ENCODE results near the gene FBXO31.

FBXO31 gene

GRCh38 chr16:87411375-87412271 lies 28.0 kb upstream of the FBXO31 start:
- H3K9me3 ChIP-seq (ENCODE audit: control extremely low read depth in 1 of 5, control insufficient read depth in 4 of 5, insufficient read depth in 2 of 5, low read depth in 1 of 5, low read length in 4 of 5), result no peaks in the 10 kb centered on the region
- POLR2A ChIA-PET, result no interaction called here
- no peak overlapping the region for H3K27ac ChIP-seq (ENCODE audit: insufficient read depth in 1 of 2, low read depth in 1 of 2, low read length in 2 of 2, poor library complexity in 1 of 2, severe bottlenecking in 2 of 2)
- peaks cover 7 to 69% (median 49%) of the 10 kb centered on the region in 4 experiments for H3K36me3 ChIP-seq (ENCODE audit: control insufficient read depth in 4 of 4, insufficient read depth in 4 of 4, low read length in 3 of 4)
- WGBS (ENCODE audit: insufficient coverage), result 97% methylated on average over 27 of the region's 49 CpGs
- H3K4me1 ChIP-seq (ENCODE audit: control extremely low read depth in 1 of 4, control insufficient read depth in 4 of 4, insufficient read depth in 4 of 4, low read length in 3 of 4), result no peaks in the 10 kb centered on the region
- CTCF ChIA-PET, result interaction anchor here (1.5 kb wide), 1 partner anchor 52 kb away, joined by 3 read pairs; no protein-coding TSS in a partner anchor
- DNase-seq, result no peak
- no peaks in the 10 kb centered on the region for H3K27me3 ChIP-seq (replicated peaks in 2 of 5; ENCODE audit: control insufficient read depth in 4 of 5, insufficient read depth in 5 of 5, low read length in 4 of 5)
- H3K4me3 ChIP-seq (ENCODE audit: control insufficient read depth in 1 of 7, extremely low read depth in 1 of 7, insufficient read depth in 4 of 7, low read depth in 2 of 7, low read length in 6 of 7), result no peak overlapping the region

- POLR2A ChIA-PET, result no interaction called here
- WGBS (ENCODE audit: insufficient coverage), result 94% methylated on average over 14 of the region's 14 CpGs
- CTCF ChIA-PET, result no interaction called here
- Histone ChIP-seq H3K4me1 (ENCODE audit: control extremely low read depth in 1 of 4, control insufficient read depth in 4 of 4, insufficient read depth in 4 of 4, low read length in 3 of 4) (no peaks in the 10 kb centered on the region), H3K27me3 (replicated peaks in 2 of 5; ENCODE audit: control insufficient read depth in 4 of 5, insufficient read depth in 5 of 5, low read length in 4 of 5) (no peaks in the 10 kb centered on the region), H3K4me3 (ENCODE audit: control insufficient read depth in 1 of 7, extremely low read depth in 1 of 7, insufficient read depth in 4 of 7, low read depth in 2 of 7, low read length in 6 of 7) (no peak overlapping the region), H3K27ac (ENCODE audit: insufficient read depth in 1 of 2, low read depth in 1 of 2, low read length in 2 of 2, poor library complexity in 1 of 2, severe bottlenecking in 2 of 2) (no peak overlapping the region), H3K36me3 (ENCODE audit: control insufficient read depth in 4 of 4, insufficient read depth in 4 of 4, low read length in 3 of 4) (peaks cover 7 to 68% (median 48%) of the 10 kb centered on the region in 4 experiments), H3K9me3 (ENCODE audit: control extremely low read depth in 1 of 5, control insufficient read depth in 4 of 5, insufficient read depth in 2 of 5, low read depth in 1 of 5, low read length in 4 of 5) (no peaks in the 10 kb centered on the region)
- DNase-seq, result no peak
Measured at GRCh38 chr16:87410968-87411367, 27.4 kb upstream of the FBXO31 start.

- no peaks in the 10 kb centered on the region for H3K27me3 ChIP-seq (replicated peaks in 2 of 5; ENCODE audit: control insufficient read depth in 4 of 5, insufficient read depth in 5 of 5, low read length in 4 of 5)
- no peak overlapping the region for H3K27ac ChIP-seq (ENCODE audit: insufficient read depth in 1 of 2, low read depth in 1 of 2, low read length in 2 of 2, poor library complexity in 1 of 2, severe bottlenecking in 2 of 2)
- no peaks in the 10 kb centered on the region for H3K4me1 ChIP-seq (ENCODE audit: control extremely low read depth in 1 of 4, control insufficient read depth in 4 of 4, insufficient read depth in 4 of 4, low read length in 3 of 4)
- no peaks in the 10 kb centered on the region for H3K9me3 ChIP-seq (ENCODE audit: control extremely low read depth in 1 of 5, control insufficient read depth in 4 of 5, insufficient read depth in 2 of 5, low read depth in 1 of 5, low read length in 4 of 5)
- POLR2A ChIA-PET, result no interaction called here
- WGBS (ENCODE audit: insufficient coverage), result 96% methylated on average over 11 of the region's 11 CpGs
- no peak for DNase-seq
- peaks cover 7 to 69% (median 49%) of the 10 kb centered on the region in 4 experiments for H3K36me3 ChIP-seq (ENCODE audit: control insufficient read depth in 4 of 4, insufficient read depth in 4 of 4, low read length in 3 of 4)
- CTCF ChIA-PET, result interaction anchor here (0.7 to 1.3 kb wide), 2 partner anchors 11 to 16 kb away, joined by 3 to 4 read pairs; no protein-coding TSS in a partner anchor
- no peak overlapping the region for H3K4me3 ChIP-seq (ENCODE audit: control insufficient read depth in 1 of 7, extremely low read depth in 1 of 7, insufficient read depth in 4 of 7, low read depth in 2 of 7, low read length in 6 of 7)
Measured at GRCh38 chr16:87410530-87410929, 27.0 kb upstream of the FBXO31 start.

- no peak overlapping the region for H3K27ac ChIP-seq (ENCODE audit: insufficient read depth in 1 of 2, low read depth in 1 of 2, low read length in 2 of 2, poor library complexity in 1 of 2, severe bottlenecking in 2 of 2)
- no peaks in the 10 kb centered on the region for H3K27me3 ChIP-seq (replicated peaks in 2 of 5; ENCODE audit: control insufficient read depth in 4 of 5, insufficient read depth in 5 of 5, low read length in 4 of 5)
- DNase-seq, result no peak
- WGBS (ENCODE audit: insufficient coverage), result 96% methylated on average over 13 of the region's 13 CpGs
- CTCF ChIA-PET, result interaction anchor here (0.7 to 1.3 kb wide), 2 partner anchors 10 to 15 kb away, joined by 3 to 4 read pairs; no protein-coding TSS in a partner anchor
- POLR2A ChIA-PET, result no interaction called here
- peaks cover 7 to 70% (median 52%) of the 10 kb centered on the region in 4 experiments for H3K36me3 ChIP-seq (ENCODE audit: control insufficient read depth in 4 of 4, insufficient read depth in 4 of 4, low read length in 3 of 4)
- no peaks in the 10 kb centered on the region for H3K9me3 ChIP-seq (ENCODE audit: control extremely low read depth in 1 of 5, control insufficient read depth in 4 of 5, insufficient read depth in 2 of 5, low read depth in 1 of 5, low read length in 4 of 5)
- no peak overlapping the region for H3K4me3 ChIP-seq (ENCODE audit: control insufficient read depth in 1 of 7, extremely low read depth in 1 of 7, insufficient read depth in 4 of 7, low read depth in 2 of 7, low read length in 6 of 7)
- H3K4me1 ChIP-seq (ENCODE audit: control extremely low read depth in 1 of 4, control insufficient read depth in 4 of 4, insufficient read depth in 4 of 4, low read length in 3 of 4), result no peaks in the 10 kb centered on the region
Measured at GRCh38 chr16:87409781-87410180, 26.2 kb upstream of the FBXO31 start.

GRCh38 chr16:87409153-87409552 lies 25.6 kb upstream of the FBXO31 start:
- 96% methylated on average over 12 of the region's 13 CpGs for WGBS (ENCODE audit: insufficient coverage)

GRCh38 chr16:87407511-87408112 lies 24.0 kb upstream of the FBXO31 start:
- peaks cover 11 to 74% (median 56%) of the 10 kb centered on the region in 4 experiments for H3K36me3 ChIP-seq (ENCODE audit: control insufficient read depth in 4 of 4, insufficient read depth in 4 of 4, low read length in 3 of 4)
- ChIA-PET POLR2A (no interaction called here), CTCF (interaction anchor here (2.5 kb wide), 1 partner anchor 13 kb away, joined by 5 read pairs; no protein-coding TSS in a partner anchor)
- H3K27ac ChIP-seq (ENCODE audit: insufficient read depth in 1 of 2, low read depth in 1 of 2, low read length in 2 of 2, poor library complexity in 1 of 2, severe bottlenecking in 2 of 2), result no peak overlapping the region
- WGBS (ENCODE audit: insufficient coverage), result 94% methylated on average over 23 of the region's 26 CpGs
- H3K9me3 ChIP-seq (ENCODE audit: control extremely low read depth in 1 of 5, control insufficient read depth in 4 of 5, insufficient read depth in 2 of 5, low read depth in 1 of 5, low read length in 4 of 5), result no peaks in the 10 kb centered on the region
- no peak overlapping the region for H3K4me3 ChIP-seq (ENCODE audit: control insufficient read depth in 1 of 7, extremely low read depth in 1 of 7, insufficient read depth in 4 of 7, low read depth in 2 of 7, low read length in 6 of 7)
- DNase-seq, result peak in 2 of 3 donors; percentile 49 to 60
- H3K27me3 ChIP-seq (replicated peaks in 2 of 5; ENCODE audit: control insufficient read depth in 4 of 5, insufficient read depth in 5 of 5, low read length in 4 of 5), result no peaks in the 10 kb centered on the region
- H3K4me1 ChIP-seq (ENCODE audit: control extremely low read depth in 1 of 4, control insufficient read depth in 4 of 4, insufficient read depth in 4 of 4, low read length in 3 of 4), result no peaks in the 10 kb centered on the region

More at GRCh38 chr16:87409153-87409552, 25.6 kb upstream of the FBXO31 start:
- Histone ChIP-seq H3K36me3 (ENCODE audit: control insufficient read depth in 4 of 4, insufficient read depth in 4 of 4, low read length in 3 of 4) (peaks cover 8 to 73% (median 52%) of the 10 kb centered on the region in 4 experiments), H3K4me3 (ENCODE audit: control insufficient read depth in 1 of 7, extremely low read depth in 1 of 7, insufficient read depth in 4 of 7, low read depth in 2 of 7, low read length in 6 of 7) (no peak overlapping the region), H3K9me3 (ENCODE audit: control extremely low read depth in 1 of 5, control insufficient read depth in 4 of 5, insufficient read depth in 2 of 5, low read depth in 1 of 5, low read length in 4 of 5) (no peaks in the 10 kb centered on the region), H3K27ac (ENCODE audit: insufficient read depth in 1 of 2, low read depth in 1 of 2, low read length in 2 of 2, poor library complexity in 1 of 2, severe bottlenecking in 2 of 2) (no peak overlapping the region), H3K4me1 (ENCODE audit: control extremely low read depth in 1 of 4, control insufficient read depth in 4 of 4, insufficient read depth in 4 of 4, low read length in 3 of 4) (no peaks in the 10 kb centered on the region), H3K27me3 (replicated peaks in 2 of 5; ENCODE audit: control insufficient read depth in 4 of 5, insufficient read depth in 5 of 5, low read length in 4 of 5) (no peaks in the 10 kb centered on the region)
- DNase-seq, result no peak
- ChIA-PET CTCF (interaction anchor here (1.3 kb wide), 1 partner anchor 10 kb away, joined by 3 read pairs; no protein-coding TSS in a partner anchor), POLR2A (no interaction called here)

Measured in common myeloid progenitor, CD34-positive (primary cell).